Measurements from ENCODE around the gene PRRG3. TPM values are rescaled to one million over a fixed set of nuclear protein-coding genes. Genes with fewer than 3 reads are reported as not detected.

The PRRG3 gene
- polyA plus RNA-seq, 1 donor (not counting 4 experiments of a cell fraction or from before 2014, with no cell fraction given), result not detected

- DNase-seq (ENCODE audit: low read depth, low spot score) (no peak), FAIRE-seq (no peak)
- no peak overlapping the region for H3K9ac ChIP-seq (ENCODE audit: control insufficient read depth, extremely low read depth, insufficient read depth, low read length)
- no peaks in the 10 kb centered on the region for H3K9me1 ChIP-seq (ENCODE audit: control insufficient read depth, extremely low read depth, insufficient read depth, low read length)
- H3K79me2 ChIP-seq (ENCODE audit: control insufficient read depth, insufficient read depth, low read length), result no peaks in the 10 kb centered on the region
- H3K9me3 ChIP-seq (ENCODE audit: control insufficient read depth, low read depth, low read length), result no peaks in the 10 kb centered on the region
- H3K27ac ChIP-seq (ENCODE audit: control insufficient read depth, insufficient read depth, low read length), result no peak overlapping the region
- H3K27me3 ChIP-seq (ENCODE audit: control insufficient read depth, extremely low read depth, insufficient read depth, low read length), result no peaks in the 10 kb centered on the region
- H3K4me3 ChIP-seq (ENCODE audit: control insufficient read depth in 2 of 3, extremely low read depth in 1 of 3, insufficient read depth in 2 of 3, low read depth in 1 of 3, low read length in 3 of 3), result no peak overlapping the region
- no peak for TF ChIP-seq CTCF (optimal IDR thresholded peaks at IDR 0.05 in 1 of 3, IDR thresholded peaks at IDR 0.05 in 1 of 3, conservative IDR thresholded peaks at IDR 0.05 in 1 of 3; ENCODE audit: extremely low read depth in 1 of 3, insufficient read depth in 2 of 3, low read length in 3 of 3)
- no peak for TF ChIP-seq EZH2 (IDR thresholded peaks at IDR 0.05; ENCODE audit: low read length)
- no peak overlapping the region for H2AFZ ChIP-seq (ENCODE audit: control insufficient read depth, low read length)
- dilution Hi-C loops (cut with MboI; ENCODE audit: extremely low pct_ligation_motif_present, low sequenced_read_pairs), result loop anchor here (25.0 kb wide), 1 partner anchor 891 kb away; the partner anchor contains the start of gene GABRQ
- H4K20me1 ChIP-seq (ENCODE audit: control insufficient read depth, extremely low read depth, insufficient read depth, low read length), result no peaks in the 10 kb centered on the region
- H3K36me3 ChIP-seq (ENCODE audit: control insufficient read depth in 2 of 2, extremely low read depth in 1 of 2, insufficient read depth in 2 of 2, low read length in 2 of 2), result no peaks in the 10 kb centered on the region
- H3K4me2 ChIP-seq (ENCODE audit: control insufficient read depth, extremely low read depth, insufficient read depth, low read depth, low read length), result no peak overlapping the region
- H3K4me1 ChIP-seq (ENCODE audit: control insufficient read depth, extremely low read depth, insufficient read depth, low read length), result no peaks in the 10 kb centered on the region
Measured at GRCh38 chrX:151746502-151746901, 51.2 kb downstream of the PRRG3 start.

- H3K9me3 ChIP-seq (ENCODE audit: control insufficient read depth, low read depth, low read length), result peaks cover 2% of the 10 kb centered on the region
- H3K36me3 ChIP-seq (ENCODE audit: control insufficient read depth in 2 of 2, extremely low read depth in 1 of 2, insufficient read depth in 2 of 2, low read length in 2 of 2), result no peaks in the 10 kb centered on the region
- H3K79me2 ChIP-seq (ENCODE audit: control insufficient read depth, insufficient read depth, low read length), result no peaks in the 10 kb centered on the region
- dilution Hi-C loops (cut with MboI; ENCODE audit: extremely low pct_ligation_motif_present, low sequenced_read_pairs), result no loop called here
- H3K27me3 ChIP-seq (ENCODE audit: control insufficient read depth, extremely low read depth, insufficient read depth, low read length), result no peaks in the 10 kb centered on the region
- no peak overlapping the region for H3K4me3 ChIP-seq (ENCODE audit: control insufficient read depth in 2 of 3, extremely low read depth in 1 of 3, insufficient read depth in 2 of 3, low read depth in 1 of 3, low read length in 3 of 3)
- H3K9ac ChIP-seq (ENCODE audit: control insufficient read depth, extremely low read depth, insufficient read depth, low read length), result no peak overlapping the region
- no peak for FAIRE-seq
- peaks cover 4% of the 10 kb centered on the region for H3K4me1 ChIP-seq (ENCODE audit: control insufficient read depth, extremely low read depth, insufficient read depth, low read length)
- DNase-seq (ENCODE audit: low read depth, low spot score), result no peak
- no peaks in the 10 kb centered on the region for H3K9me1 ChIP-seq (ENCODE audit: control insufficient read depth, extremely low read depth, insufficient read depth, low read length)
- no peaks in the 10 kb centered on the region for H4K20me1 ChIP-seq (ENCODE audit: control insufficient read depth, extremely low read depth, insufficient read depth, low read length)
- no peak overlapping the region for H3K4me2 ChIP-seq (ENCODE audit: control insufficient read depth, extremely low read depth, insufficient read depth, low read depth, low read length)
- no peak overlapping the region for H2AFZ ChIP-seq (ENCODE audit: control insufficient read depth, low read length)
- no peak overlapping the region for H3K27ac ChIP-seq (ENCODE audit: control insufficient read depth, insufficient read depth, low read length)
- TF ChIP-seq EZH2 (IDR thresholded peaks at IDR 0.05; ENCODE audit: low read length), result no peak
- TF ChIP-seq CTCF (optimal IDR thresholded peaks at IDR 0.05 in 1 of 3, IDR thresholded peaks at IDR 0.05 in 1 of 3, conservative IDR thresholded peaks at IDR 0.05 in 1 of 3; ENCODE audit: extremely low read depth in 1 of 3, insufficient read depth in 2 of 3, low read length in 3 of 3), result no peak
Measured at GRCh38 chrX:151750511-151750910, 55.3 kb downstream of the PRRG3 start.

All from keratinocyte (primary cell).